Measurements from ENCODE around the gene PTPN20.
"Not testable (repeated sequence)": the region's sequence is repeated elsewhere in the genome, so short reads cannot be mapped to it uniquely, and the experiment has no call there.

Gene PTPN20

GRCh38 chr10:46952540-46952939 is 41.3 kb downstream of the PTPN20 start:
- DNase-seq (ENCODE audit: low spot score), result not testable (repeated sequence)

- DNase-seq (ENCODE audit: low spot score), result not testable (repeated sequence)
These were observed 49.5 kb downstream of the PTPN20 start for GRCh38 chr10:46960742-46961141.

- DNase-seq (ENCODE audit: low spot score), result not testable (repeated sequence)
These were observed 52.1 kb downstream of the PTPN20 start for GRCh38 chr10:46963356-46963755.

GRCh38 chr10:46967013-46967412 is 55.8 kb downstream of the PTPN20 start:
- DNase-seq (ENCODE audit: low spot score), result not testable (repeated sequence)

GRCh38 chr10:46980223-46980622 is 69.0 kb downstream of the PTPN20 start:
- not testable (repeated sequence) for DNase-seq (ENCODE audit: low spot score)

GRCh38 chr10:46987233-46987924 is 76.2 kb downstream of the PTPN20 start:
- DNase-seq (ENCODE audit: low spot score), result not testable (repeated sequence)

- DNase-seq (ENCODE audit: low spot score), result no peak
These were observed 81.8 kb downstream of the PTPN20 start for GRCh38 chr10:46992803-46993561.

GRCh38 chr10:46995234-46995633 is 84.0 kb downstream of the PTPN20 start:
- DNase-seq (ENCODE audit: low spot score), result no peak

GRCh38 chr10:46998192-46998591 is 87.0 kb downstream of the PTPN20 start:
- no peak for DNase-seq (ENCODE audit: low spot score)

- DNase-seq (ENCODE audit: low spot score), result no peak
These were observed 87.4 kb downstream of the PTPN20 start for GRCh38 chr10:46998595-46998994.

GRCh38 chr10:46999217-46999616 is 88.0 kb downstream of the PTPN20 start:
- DNase-seq (ENCODE audit: low spot score), result no peak

- DNase-seq (ENCODE audit: low spot score), result no peak
These were observed 97.5 kb downstream of the PTPN20 start for GRCh38 chr10:47008769-47009168.

GRCh38 chr10:47009215-47009838 is 98.1 kb downstream of the PTPN20 start:
- no peak for DNase-seq (ENCODE audit: low spot score)

GRCh38 chr10:47010036-47010435 is 98.8 kb downstream of the PTPN20 start:
- DNase-seq (ENCODE audit: low spot score), result no peak

- DNase-seq (ENCODE audit: low spot score), result no peak
These were observed 101.0 kb downstream of the PTPN20 start for GRCh38 chr10:47012214-47012613.

GRCh38 chr10:47013507-47014154 is 102.4 kb downstream of the PTPN20 start:
- DNase-seq (ENCODE audit: low spot score), result no peak

- no peak for DNase-seq (ENCODE audit: low spot score)
These were observed 104.2 kb downstream of the PTPN20 start for GRCh38 chr10:47015404-47015803.

- no peak for DNase-seq (ENCODE audit: low spot score)
These were observed 105.3 kb downstream of the PTPN20 start for GRCh38 chr10:47016564-47016963.

- DNase-seq (ENCODE audit: low spot score), result no peak
These were observed 107.0 kb downstream of the PTPN20 start for GRCh38 chr10:47018026-47018735.

- DNase-seq (ENCODE audit: low spot score), result no peak
These were observed 108.2 kb downstream of the PTPN20 start for GRCh38 chr10:47019155-47020145.

GRCh38 chr10:47020471-47020870 is 109.2 kb downstream of the PTPN20 start:
- no peak for DNase-seq (ENCODE audit: low spot score)

Measured in CD4-positive, alpha-beta T cell treated with Interleukin-15 for 4 hours (primary cell).